Skin epidermis (tissue), 12 donors: ENCODE data around the gene CHKB.
A peak's percentile ranks its signal among the peaks of the same experiment; 100 is the strongest.

Experiments used
- H3K27ac ChIP-seq, 21 experiments: fragments of 200-600 bp; sonication (generic) in 11 of 21; one replicate each; pipeline ENCODE4 v1.5.0; 2020; ENCODE audit warnings: mild to moderate bottlenecking in 3 of 21, inconsistent platforms in 2 of 21, moderate library complexity in 2 of 21
- H3K4me3 ChIP-seq, 7 experiments: fragments of 200-600 bp; sonication (generic) in 2 of 7; one replicate each; pipeline ENCODE4 v1.5.0; 2020; ENCODE audit warnings: inconsistent platforms in 2 of 7, mild to moderate bottlenecking in 2 of 7, moderate library complexity in 1 of 7

The CHKB gene

DNA sequence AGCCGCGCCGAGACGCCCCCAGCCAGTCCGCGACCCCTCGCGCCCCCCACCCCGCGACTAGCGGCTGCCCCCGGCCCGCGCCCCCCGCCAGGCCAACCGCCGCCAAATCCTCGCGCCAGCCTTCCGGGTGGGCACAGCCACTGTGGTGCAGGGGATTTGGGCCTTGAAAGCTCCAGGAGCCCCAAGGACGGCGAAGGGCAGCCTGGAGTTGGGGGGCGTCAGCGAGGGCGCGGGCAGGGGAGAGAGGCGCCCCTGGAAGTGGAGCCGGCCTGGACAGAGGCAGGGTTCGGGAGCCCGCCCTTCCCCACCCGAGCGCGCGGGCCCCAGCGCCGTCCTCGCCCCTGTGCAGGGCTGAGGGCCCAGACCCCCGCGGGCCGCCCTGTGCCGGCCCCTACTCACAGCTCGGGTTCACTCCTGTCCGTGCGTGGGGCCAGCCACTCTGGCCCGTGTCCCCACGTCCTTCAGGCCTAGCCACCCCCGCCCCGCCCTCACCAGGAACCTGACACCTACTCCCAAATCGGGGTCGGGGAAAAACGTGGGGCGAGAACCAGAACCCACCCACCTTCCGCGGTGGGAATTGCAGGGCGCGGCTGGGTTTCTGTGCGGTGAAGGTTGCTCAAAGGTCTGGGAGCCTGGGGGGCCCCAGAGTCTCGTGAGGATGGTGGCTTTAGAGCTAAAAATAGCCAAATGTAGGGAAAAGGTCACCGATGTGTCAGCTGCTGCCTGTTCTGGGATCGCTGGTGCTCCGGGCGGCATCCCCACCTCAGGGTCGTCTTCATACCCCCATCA lies 4.5 kb downstream of the CHKB start, which contains the start of gene CPT1B:
Gene CPT1B, minus strand, starts transcription at position 441 of the 789 bp plus-strand sequence. CDS start 512 bp downstream, outside the sequence.
- peak within 1 kb of the TSS in 1 of 7 experiments; percentile 3 for H3K4me3 ChIP-seq
- H3K27ac ChIP-seq = peak within 1 kb of the TSS in 4 of 21 experiments; percentile 3 to 29 (median 16)

DNA sequence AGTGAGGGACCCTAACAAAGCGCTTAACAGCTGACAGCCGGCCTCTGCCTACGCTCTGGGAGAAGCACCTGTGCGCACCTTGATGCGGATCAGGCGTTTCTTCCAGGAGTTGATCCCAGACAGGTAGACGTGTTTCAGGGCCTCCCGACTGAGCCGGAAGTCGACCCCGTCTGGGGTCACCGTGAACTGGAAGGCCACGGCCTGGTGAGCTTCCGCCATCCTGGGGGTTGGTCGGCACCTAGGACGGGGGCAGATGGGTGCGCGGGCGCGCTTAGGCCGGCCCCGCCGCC lies 5.0 kb downstream of the CHKB start:
- H3K27ac ChIP-seq = no peak overlapping the region
- peak overlapping the region in 1 of 7 experiments; percentile 3 for H3K4me3 ChIP-seq

DNA sequence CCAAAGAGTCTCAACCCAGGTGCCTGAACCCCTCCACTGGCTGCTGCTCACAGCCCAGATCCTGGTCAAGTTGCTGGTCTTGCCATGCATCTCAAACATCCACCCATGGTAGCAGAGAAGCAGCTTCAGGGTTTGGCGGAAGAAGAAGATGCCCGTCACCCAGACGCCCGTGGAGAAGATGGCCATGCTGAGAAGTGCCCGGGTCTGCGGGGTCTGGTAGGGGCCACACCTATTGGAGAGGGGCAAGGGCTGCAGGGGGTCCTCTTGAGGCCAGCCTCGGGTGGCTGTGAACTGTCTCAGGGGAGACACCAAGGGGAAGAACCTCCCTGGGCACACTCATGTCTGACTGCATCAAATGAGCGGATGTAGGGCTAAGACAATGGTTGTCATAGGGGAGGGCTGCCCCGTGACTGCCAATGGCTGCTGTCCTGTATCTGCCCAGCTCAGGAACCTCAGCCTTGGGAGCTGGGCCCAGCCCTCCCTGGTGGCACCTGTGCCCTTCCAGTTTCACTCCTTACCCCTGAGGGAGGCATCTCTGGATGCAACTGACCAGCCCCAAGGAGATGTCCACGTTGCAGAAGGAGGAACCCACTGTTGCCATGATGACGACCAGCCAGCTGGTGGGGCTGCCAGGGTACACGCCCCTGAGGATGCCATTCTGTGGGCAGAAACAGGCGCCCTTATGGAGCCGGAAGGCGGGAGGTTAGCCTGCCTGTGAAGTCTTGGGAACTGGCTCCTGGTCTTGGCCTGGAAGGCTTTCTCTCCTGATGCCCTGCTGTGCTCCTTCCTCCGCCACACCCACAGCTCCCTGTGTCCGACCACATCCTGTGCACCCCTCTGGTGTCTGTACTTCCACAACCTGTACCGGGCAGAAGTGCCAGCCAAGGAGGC lies 5.6 kb downstream of the CHKB start:
- Histone ChIP-seq H3K27ac (no peak overlapping the region), H3K4me3 (no peak overlapping the region)

GRCh38 chr22:50576070-50576469 lies 6.6 kb downstream of the CHKB start:
- no peak overlapping the region for H3K27ac ChIP-seq
- H3K4me3 ChIP-seq = no peak overlapping the region

GRCh38 chr22:50575426-50575941 lies 7.2 kb downstream of the CHKB start:
- no peak overlapping the region for H3K4me3 ChIP-seq
- no peak overlapping the region for H3K27ac ChIP-seq

DNA sequence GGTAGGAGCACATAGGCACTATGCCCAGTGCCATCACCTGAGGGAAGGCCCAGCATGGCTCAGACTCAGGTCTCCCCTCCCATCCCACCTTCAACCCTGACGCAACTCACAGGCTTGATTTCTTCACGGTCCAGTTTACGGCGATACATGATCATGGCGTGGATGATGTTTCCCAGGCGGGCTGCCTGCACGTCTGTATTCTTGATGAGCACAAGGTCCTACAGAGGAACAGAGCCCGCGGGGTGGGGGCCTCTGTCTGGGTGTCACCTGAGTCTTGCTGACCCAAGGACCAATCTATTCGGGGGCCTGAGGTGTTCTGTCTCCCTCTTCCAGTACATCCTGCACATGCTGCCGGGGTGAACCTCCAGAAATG lies 8.3 kb downstream of the CHKB start:
- no peak overlapping the region for H3K27ac ChIP-seq
- H3K4me3 ChIP-seq = no peak overlapping the region

- Histone ChIP-seq H3K27ac (no peak overlapping the region), H3K4me3 (no peak overlapping the region)
Measured at GRCh38 chr22:50573491-50574382, 8.9 kb downstream of the CHKB start.

DNA sequence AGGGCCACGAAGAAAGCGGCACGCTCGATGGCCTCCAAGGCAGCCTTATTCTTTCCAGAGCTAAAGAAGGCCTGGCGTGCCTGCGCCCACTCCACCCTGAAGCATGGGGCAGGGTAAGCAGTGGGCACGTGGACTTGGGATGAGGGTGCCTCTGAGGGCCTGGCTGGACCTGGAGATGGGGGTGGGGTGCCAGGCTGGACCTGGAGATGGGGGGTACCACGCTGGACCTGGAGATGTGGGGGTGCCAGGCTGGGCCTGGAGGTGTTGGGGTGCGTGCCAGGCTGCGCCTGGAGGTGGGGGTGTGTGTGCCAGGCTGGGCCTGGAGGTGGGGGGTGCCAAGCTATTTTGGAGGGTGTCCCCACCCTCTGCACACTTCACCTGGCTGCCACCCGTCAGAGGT lies 9.7 kb downstream of the CHKB start:
- Histone ChIP-seq H3K4me3 (no peak overlapping the region), H3K27ac (no peak overlapping the region)

DNA sequence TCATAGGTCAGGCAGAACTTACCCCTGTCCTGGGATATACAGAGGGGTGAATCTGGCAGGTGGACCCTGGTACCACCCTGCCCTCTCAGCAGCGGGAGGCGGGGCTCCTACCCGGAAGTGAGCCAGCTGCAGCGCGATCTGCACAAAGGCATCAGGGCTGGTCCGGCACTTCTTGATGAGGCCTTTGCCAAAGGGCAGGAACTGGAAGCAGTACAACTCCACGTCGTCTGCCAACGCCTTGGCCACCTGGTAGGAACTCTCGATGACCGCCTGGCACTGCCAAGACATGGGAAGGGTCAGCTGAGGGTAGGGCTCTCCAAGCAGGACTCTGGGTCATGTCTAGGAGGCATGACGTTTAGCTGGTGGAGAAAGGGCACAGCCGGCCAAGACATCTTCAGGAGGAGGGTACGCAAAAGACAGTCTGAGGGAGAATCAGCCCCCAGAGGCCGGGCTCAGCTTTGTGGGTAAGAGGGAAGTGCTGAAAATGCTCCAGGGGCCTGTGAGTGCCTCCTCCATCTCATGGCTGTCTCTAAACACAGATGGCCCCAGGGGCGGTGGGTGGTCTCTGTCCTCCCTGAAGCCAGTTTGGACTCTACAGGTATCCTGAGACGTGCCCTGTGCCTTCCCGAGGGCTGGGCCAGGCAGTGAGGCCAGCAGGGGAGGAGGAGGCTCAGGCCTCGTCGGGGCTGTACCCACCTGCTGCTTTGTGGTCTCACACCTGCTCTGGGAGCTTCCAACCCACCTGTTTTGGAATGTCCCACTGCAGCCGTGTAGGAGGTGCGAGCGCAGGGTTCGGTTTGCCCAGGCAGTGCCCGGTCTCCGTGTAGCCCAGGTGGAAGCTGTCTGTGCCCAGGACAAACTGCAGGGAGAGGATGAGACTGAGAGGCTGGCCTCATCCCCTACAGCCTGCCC lies 11.1 kb downstream of the CHKB start:
- Histone ChIP-seq H3K4me3 (no peak overlapping the region), H3K27ac (no peak overlapping the region)

DNA sequence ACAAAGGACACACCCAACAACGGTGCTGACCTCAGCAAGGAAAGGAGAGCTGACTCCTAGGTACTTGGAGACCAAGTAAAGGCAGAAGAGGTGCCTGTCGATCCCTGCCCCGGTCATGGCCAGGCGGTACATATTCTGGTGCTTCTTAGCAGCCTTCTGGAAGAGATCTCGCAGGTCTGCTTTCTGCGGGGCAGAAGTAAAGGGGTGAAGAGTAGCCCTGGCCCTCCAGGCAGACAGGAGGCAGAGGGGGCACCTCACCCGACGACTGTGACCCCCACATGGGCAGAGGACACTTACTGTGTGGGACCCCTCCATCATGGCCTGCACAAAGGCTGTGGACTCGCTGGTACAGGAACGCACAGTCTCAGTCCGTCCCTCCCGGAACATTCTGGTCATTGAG lies 11.8 kb downstream of the CHKB start:
- Histone ChIP-seq H3K4me3 (no peak overlapping the region), H3K27ac (no peak overlapping the region)

GRCh38 chr22:50569896-50570535 lies 12.6 kb downstream of the CHKB start:
- no peak overlapping the region for H3K27ac ChIP-seq

GRCh38 chr22:50569041-50569459 lies 13.6 kb downstream of the CHKB start:
- no peak overlapping the region for H3K4me3 ChIP-seq
- peak overlapping the region in 2 of 21 experiments; percentile 35 to 50 for H3K27ac ChIP-seq

More at GRCh38 chr22:50569896-50570535, 12.6 kb downstream of the CHKB start:
- H3K4me3 ChIP-seq = no peak overlapping the region

GRCh38 chr22:50568626-50569025 lies 14.0 kb downstream of the CHKB start:
- Histone ChIP-seq H3K4me3 (no peak overlapping the region), H3K27ac (peak overlapping the region in 2 of 21 experiments; percentile 1 to 50)

- Histone ChIP-seq H3K4me3 (no peak overlapping the region), H3K27ac (no peak overlapping the region)
Measured at GRCh38 chr22:50567721-50568252, 14.9 kb downstream of the CHKB start.

DNA sequence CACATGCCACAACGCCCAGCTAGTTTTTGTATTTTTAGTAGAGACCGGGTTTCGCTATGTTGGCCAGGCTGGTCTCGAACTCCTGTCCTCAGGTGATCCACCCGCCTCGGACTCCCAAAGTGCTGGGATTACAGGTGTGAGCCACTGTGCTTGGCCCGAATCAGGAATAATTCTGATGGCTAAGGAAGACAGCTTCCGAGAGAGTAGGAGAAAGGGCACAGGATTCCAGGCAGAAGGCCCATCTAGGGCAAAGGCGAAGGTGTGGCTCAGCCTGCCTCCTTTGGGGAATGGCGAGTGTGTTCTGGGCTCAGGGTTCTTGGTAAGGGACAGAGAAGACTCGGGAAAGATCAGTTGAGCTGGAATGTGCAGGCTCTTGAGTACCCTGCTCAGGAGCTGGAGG lies 18.4 kb downstream of the CHKB start:
- Histone ChIP-seq H3K4me3 (peak overlapping the region in 1 of 7 experiments; percentile 64), H3K27ac (peak overlapping the region in 3 of 21 experiments; percentile 77 to 92 (median 92))

GRCh38 chr22:50563413-50564160 lies 19.1 kb downstream of the CHKB start:
- H3K4me3 ChIP-seq = peak overlapping the region; percentile 47 to 64 (median 52)
- H3K27ac ChIP-seq = peak overlapping the region in 19 of 21 experiments; percentile 34 to 92 (median 77)
